Smooth muscle cell (in vitro differentiated cells): ENCODE results near the gene CUTC. TPM values are rescaled to one million over a fixed set of nuclear protein-coding genes. Genes with fewer than 3 reads are reported as not detected.
A peak's percentile ranks its signal among the peaks of the same experiment; 100 is the strongest.

ENCODE experiments used
- DNase-seq: peaks from one replicate; lab custom pipeline; 2025; ENCODE audit not compliant: unreplicated experiment; lab: John Stamatoyannopoulos, UW
- H2AFZ ChIP-seq: fragments of 200-600 bp; sonication (generic); 2 replicates; pipeline ENCODE4 v1.6.0; 2016; ENCODE audit warnings: antibody characterized with exemption, low read depth, mild to moderate bottlenecking
- H3F3A ChIP-seq: fragments of 200-600 bp; sonication (generic); 2 replicates; pipeline ENCODE4 v1.6.0; 2017; ENCODE audit warnings: antibody characterized with exemption, low read depth
- H3K27ac ChIP-seq: fragments of 200-600 bp; sonication (generic); 2 replicates; pipeline ENCODE4 v1.5.1; 2016; ENCODE audit warnings: low read depth, mild to moderate bottlenecking
- H3K27me3 ChIP-seq: fragments of 200-600 bp; sonication (generic); 2 replicates; pipeline ENCODE4 v1.6.1; 2016; ENCODE audit warnings: low read depth, mild to moderate bottlenecking
- H3K36me3 ChIP-seq: fragments of 200-600 bp; sonication (generic); 2 replicates; pipeline ENCODE4 v1.5.1; 2016; ENCODE audit warnings: low read depth
- H3K4me1 ChIP-seq: fragments of 200-600 bp; sonication (generic); 2 replicates; pipeline ENCODE4 v1.5.1; 2016; ENCODE audit warnings: low read depth
- H3K4me2 ChIP-seq: fragments of 200-600 bp; sonication (generic); 2 replicates; pipeline ENCODE4 v1.6.0; 2016; ENCODE audit warnings: mild to moderate bottlenecking
- H3K4me3 ChIP-seq: fragments of 200-600 bp; sonication (generic); 2 replicates; pipeline ENCODE4 v1.5.1; 2016; ENCODE audit warnings: mild to moderate bottlenecking
- H3K79me2 ChIP-seq: fragments of 200-600 bp; sonication (generic); 2 replicates; pipeline ENCODE4 v1.6.0; 2016; ENCODE audit warnings: low read depth, mild to moderate bottlenecking
- H3K9ac ChIP-seq: fragments of 200-600 bp; sonication (generic); 2 replicates; pipeline ENCODE4 v1.6.0; 2016; ENCODE audit warnings: low read depth
- H3K9me3 ChIP-seq: fragments of 200-600 bp; sonication (generic); replicated peaks from 2 replicates; pipeline ENCODE4 v1.5.1; 2016; ENCODE audit warnings: low read depth
- H4K20me1 ChIP-seq: fragments of 200-600 bp; sonication (generic); 2 replicates; pipeline ENCODE4 v1.6.0; 2016; ENCODE audit warnings: low read depth
- WGBS: methylation state at CpG from one replicate; pipeline ENCODE4 v1.1.7; 2016; ENCODE audit warnings: low lambda C conversion rate; 5-methylcytosine and 5-hydroxymethylcytosine counted together
- polyA plus RNA-seq: library from polyadenylated mRNA; unstranded; fragments of >200 nt; fragmentation: Nextera tagmentation; extraction: Ambion mirVana; gene quantifications from 2 replicates; pipeline ENCODE4 v1.2.1, GENCODE V29; 2016
- total RNA-seq: library from RNA; depleted of rRNA; stranded (reverse); fragments of >200 nt; gene quantifications from 2 replicates; pipeline ENCODE4 v1.2.3, GENCODE V29; 2014
- TF ChIP-seq, protein P1 (sequence below): fragments of 200-600 bp; sonication (generic); IDR thresholded peaks from 2 replicates; pipeline ENCODE4 v1.5.1; 2017; ENCODE audit warnings: borderline replicate concordance, mild to moderate bottlenecking, antibody characterized with exemption; ENCODE audit not compliant: insufficient read depth, poor library complexity, severe bottlenecking

CUTC gene
- total and polyA plus RNA-seq, 2 experiments from 2014 or later = 16.0 to 20.1 TPM

DNA sequence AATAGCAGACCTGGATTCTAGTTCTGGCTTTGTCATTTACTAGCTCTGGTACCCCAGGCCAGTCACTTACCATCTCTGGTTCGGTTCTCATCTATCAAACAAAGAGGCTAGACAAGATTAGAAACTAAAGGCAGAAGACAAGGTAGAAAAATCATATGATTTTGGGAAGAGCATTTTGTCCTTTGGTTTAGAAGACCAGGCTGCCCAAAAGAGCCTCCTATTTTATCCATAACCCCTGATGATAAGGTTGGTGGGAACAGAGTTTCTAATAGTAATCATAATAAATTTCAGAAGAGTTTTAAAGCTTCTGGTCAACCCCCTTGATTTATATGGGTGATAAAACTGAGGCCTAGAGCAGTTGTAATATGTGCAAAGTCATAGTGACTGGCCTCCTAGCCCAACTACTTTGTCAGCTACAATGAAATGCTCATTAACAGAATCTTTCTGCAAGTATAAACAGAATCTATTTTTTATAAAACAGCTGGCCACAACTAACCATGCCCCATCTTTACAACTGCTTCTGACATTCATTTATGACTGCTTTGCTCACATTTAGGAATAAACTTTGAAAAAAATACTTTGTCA is 23.5 kb upstream of the CUTC start:
- 88% methylated on average over 1 of the region's 1 CpG for WGBS
- no peak for DNase-seq

DNA sequence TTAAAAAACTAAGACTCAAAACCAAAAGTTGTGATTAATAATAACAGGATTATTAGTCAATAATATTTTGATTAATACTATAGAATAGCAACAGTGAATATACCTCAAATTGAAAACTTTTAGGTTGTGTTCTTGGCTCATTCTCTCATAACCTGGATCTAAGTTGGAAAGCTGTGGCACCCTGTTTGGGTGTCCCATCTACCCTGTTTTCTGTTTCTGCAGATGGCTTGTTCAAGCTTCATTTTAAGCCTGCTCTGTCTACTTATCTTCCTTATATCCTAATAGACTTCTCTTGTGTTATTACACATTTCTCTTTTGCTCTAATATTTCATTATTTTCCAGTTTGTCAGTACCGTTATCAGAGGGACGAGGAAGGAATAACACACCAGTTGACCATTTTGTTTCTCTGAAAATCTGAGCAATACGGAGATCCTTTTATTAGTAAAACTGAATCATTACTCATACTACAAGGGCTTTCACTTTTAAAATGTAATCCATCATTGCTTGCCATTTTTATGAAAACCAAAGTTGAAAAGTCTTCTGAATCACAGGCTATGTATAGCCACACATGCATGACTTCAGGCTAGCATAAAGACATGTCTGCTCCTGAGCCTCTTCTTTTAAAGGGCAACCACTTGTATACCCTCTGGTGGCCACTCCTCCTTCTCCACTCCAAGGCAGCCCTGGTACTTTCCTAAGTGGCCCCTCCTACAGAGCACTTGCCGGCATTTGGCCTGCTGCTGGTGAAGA is 22.4 kb upstream of the CUTC start:
- Histone ChIP-seq H3F3A (no peaks in the 10 kb centered on the region), H3K9me3 (no peaks in the 10 kb centered on the region), H3K27ac (peak overlapping the region; percentile 35), H3K4me3 (no peak overlapping the region), H3K9ac (no peak overlapping the region), H3K27me3 (no peaks in the 10 kb centered on the region), H3K4me2 (no peak overlapping the region), H4K20me1 (peaks cover 25% of the 10 kb centered on the region), H3K79me2 (no peaks in the 10 kb centered on the region), H3K4me1 (no peaks in the 10 kb centered on the region), H2AFZ (no peak overlapping the region), H3K36me3 (peaks cover 23% of the 10 kb centered on the region)
- TF ChIP-seq, protein P1, sequence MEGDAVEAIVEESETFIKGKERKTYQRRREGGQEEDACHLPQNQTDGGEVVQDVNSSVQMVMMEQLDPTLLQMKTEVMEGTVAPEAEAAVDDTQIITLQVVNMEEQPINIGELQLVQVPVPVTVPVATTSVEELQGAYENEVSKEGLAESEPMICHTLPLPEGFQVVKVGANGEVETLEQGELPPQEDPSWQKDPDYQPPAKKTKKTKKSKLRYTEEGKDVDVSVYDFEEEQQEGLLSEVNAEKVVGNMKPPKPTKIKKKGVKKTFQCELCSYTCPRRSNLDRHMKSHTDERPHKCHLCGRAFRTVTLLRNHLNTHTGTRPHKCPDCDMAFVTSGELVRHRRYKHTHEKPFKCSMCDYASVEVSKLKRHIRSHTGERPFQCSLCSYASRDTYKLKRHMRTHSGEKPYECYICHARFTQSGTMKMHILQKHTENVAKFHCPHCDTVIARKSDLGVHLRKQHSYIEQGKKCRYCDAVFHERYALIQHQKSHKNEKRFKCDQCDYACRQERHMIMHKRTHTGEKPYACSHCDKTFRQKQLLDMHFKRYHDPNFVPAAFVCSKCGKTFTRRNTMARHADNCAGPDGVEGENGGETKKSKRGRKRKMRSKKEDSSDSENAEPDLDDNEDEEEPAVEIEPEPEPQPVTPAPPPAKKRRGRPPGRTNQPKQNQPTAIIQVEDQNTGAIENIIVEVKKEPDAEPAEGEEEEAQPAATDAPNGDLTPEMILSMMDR = no peak
- no peak for DNase-seq
- 60% methylated on average over 4 of the region's 4 CpGs for WGBS

More for the DNA sequence above, 23.5 kb upstream of the CUTC start:
- Histone ChIP-seq H3K9ac (no peak overlapping the region), H3K36me3 (peaks cover 31% of the 10 kb centered on the region), H3K4me1 (no peaks in the 10 kb centered on the region), H2AFZ (no peak overlapping the region), H3K27ac (peak overlapping the region; percentile 35), H3K4me2 (no peak overlapping the region), H3F3A (no peaks in the 10 kb centered on the region), H3K79me2 (no peaks in the 10 kb centered on the region), H4K20me1 (peaks cover 20% of the 10 kb centered on the region), H3K4me3 (no peak overlapping the region), H3K9me3 (no peaks in the 10 kb centered on the region), H3K27me3 (no peaks in the 10 kb centered on the region)
- TF ChIP-seq, protein P1 = no peak

DNA sequence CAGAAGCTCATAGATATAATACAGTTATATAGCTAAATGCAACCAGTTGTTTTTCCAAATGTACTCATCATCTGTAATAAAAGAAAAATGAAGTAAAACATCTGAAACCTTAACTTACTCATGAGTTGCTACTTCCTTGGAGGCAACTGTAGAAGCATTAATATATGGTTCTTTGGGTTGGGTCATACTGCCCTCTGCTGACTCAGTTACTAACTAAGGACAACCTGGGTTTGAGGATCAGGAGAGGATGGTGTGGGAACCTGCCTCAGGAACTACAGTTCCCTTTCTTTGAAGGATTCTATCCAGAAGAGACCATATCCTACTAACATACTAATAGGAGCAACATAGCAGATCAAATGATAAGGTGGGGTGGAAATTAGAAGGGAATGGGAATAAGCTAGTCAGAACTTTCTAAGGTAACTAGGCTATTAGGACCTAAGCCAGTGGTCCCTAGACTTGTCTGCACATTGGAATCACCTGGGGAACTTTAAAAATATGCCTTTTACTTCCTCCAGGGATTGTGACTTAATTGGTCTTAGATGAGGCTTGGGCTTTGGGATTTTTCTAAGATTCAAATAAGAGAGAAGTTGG is 20.8 kb upstream of the CUTC start:
- Histone ChIP-seq H3K36me3 (peaks cover 13% of the 10 kb centered on the region), H3K9me3 (no peaks in the 10 kb centered on the region), H3K4me2 (no peak overlapping the region), H4K20me1 (peaks cover 26% of the 10 kb centered on the region), H3K27ac (no peak overlapping the region), H3K4me1 (no peaks in the 10 kb centered on the region), H3K9ac (no peak overlapping the region), H2AFZ (no peak overlapping the region), H3F3A (no peaks in the 10 kb centered on the region), H3K4me3 (no peak overlapping the region), H3K79me2 (no peaks in the 10 kb centered on the region), H3K27me3 (no peaks in the 10 kb centered on the region)
- TF ChIP-seq, protein P1 = peak; percentile 35
- DNase-seq = no peak
